Chondrocyte (in vitro differentiated cells): ENCODE results near the gene TRAK1. TPM values are rescaled to one million over a fixed set of nuclear protein-coding genes. Genes with fewer than 3 reads are reported as not detected.

Experiments
- DNase-seq: peaks from one replicate; pipeline ENCODE4 v3.0.0; 2021; ENCODE audit warnings: mixed read lengths, low spot score
- H3K27ac Mint-ChIP-seq: one replicate; pipeline ENCODE4 v1.8.0; 2021; ENCODE audit warnings: mild to moderate bottlenecking, moderate library complexity, mixed read lengths; ENCODE audit not compliant: unreplicated experiment
- H3K27me3 Mint-ChIP-seq: 2 replicates; pipeline ENCODE4 v1.8.0; 2021; ENCODE audit warnings: low read depth, mixed read lengths
- H3K36me3 Mint-ChIP-seq: 2 replicates; pipeline ENCODE4 v1.8.0; 2021; ENCODE audit warnings: low read depth, mixed read lengths
- H3K4me1 Mint-ChIP-seq: 2 replicates; pipeline ENCODE4 v1.8.0; 2021; ENCODE audit warnings: low read depth, mild to moderate bottlenecking, mixed read lengths
- H3K4me3 Mint-ChIP-seq: one replicate; pipeline ENCODE4 v1.8.0; 2021; ENCODE audit warnings: mild to moderate bottlenecking, moderate library complexity, mixed read lengths; ENCODE audit not compliant: unreplicated experiment
- H3K9me3 Mint-ChIP-seq: 2 replicates; pipeline ENCODE4 v1.8.0; 2021; ENCODE audit warnings: low read depth, mixed read lengths
- total RNA-seq: library from RNA; stranded (reverse); gene quantifications from 3 replicates; pipeline ENCODE4 v1.2.1, GENCODE V29; 2021
- TF ChIP-seq, protein P1 (sequence below): fragments of 200-600 bp; sonication (generic); IDR thresholded peaks from 2 replicates; pipeline ENCODE4 v1.5.0; 2021; ENCODE audit warnings: antibody characterized with exemption, mild to moderate bottlenecking, moderate library complexity

The TRAK1 gene
- total RNA-seq, 1 donor from 2014 or later = 53.7 TPM

DNA sequence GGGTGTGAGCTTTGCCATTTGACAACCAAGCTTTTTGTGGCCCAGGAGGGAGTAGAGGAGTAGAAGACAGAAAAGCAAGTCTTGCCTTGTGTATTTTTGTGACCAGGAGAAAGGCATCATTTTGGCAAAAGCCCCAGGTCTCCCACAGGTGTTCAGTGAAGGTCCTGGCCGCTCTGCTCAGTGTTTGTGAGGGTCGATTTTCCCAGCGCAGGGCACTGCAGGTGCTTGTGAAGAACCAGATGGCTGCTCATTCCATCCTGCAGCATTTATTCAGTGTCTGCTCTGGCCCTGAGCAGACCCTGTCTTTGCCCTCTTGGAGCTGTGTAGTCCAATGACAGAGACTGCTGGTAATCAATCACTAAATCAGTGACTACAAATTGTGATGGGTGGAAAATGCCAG, 19.5 kb downstream of the TRAK1 start:
- Mint-ChIP-seq H3K27ac (no peak overlapping the region), H3K9me3 (peaks cover under 1% of the 10 kb centered on the region), H3K36me3 (peaks cover 2% of the 10 kb centered on the region), H3K27me3 (no peaks in the 10 kb centered on the region), H3K4me3 (no peak overlapping the region), H3K4me1 (peaks cover 2% of the 10 kb centered on the region)
- peak; percentile 22 for DNase-seq
- TF ChIP-seq, protein P1, sequence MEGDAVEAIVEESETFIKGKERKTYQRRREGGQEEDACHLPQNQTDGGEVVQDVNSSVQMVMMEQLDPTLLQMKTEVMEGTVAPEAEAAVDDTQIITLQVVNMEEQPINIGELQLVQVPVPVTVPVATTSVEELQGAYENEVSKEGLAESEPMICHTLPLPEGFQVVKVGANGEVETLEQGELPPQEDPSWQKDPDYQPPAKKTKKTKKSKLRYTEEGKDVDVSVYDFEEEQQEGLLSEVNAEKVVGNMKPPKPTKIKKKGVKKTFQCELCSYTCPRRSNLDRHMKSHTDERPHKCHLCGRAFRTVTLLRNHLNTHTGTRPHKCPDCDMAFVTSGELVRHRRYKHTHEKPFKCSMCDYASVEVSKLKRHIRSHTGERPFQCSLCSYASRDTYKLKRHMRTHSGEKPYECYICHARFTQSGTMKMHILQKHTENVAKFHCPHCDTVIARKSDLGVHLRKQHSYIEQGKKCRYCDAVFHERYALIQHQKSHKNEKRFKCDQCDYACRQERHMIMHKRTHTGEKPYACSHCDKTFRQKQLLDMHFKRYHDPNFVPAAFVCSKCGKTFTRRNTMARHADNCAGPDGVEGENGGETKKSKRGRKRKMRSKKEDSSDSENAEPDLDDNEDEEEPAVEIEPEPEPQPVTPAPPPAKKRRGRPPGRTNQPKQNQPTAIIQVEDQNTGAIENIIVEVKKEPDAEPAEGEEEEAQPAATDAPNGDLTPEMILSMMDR = no peak

DNA sequence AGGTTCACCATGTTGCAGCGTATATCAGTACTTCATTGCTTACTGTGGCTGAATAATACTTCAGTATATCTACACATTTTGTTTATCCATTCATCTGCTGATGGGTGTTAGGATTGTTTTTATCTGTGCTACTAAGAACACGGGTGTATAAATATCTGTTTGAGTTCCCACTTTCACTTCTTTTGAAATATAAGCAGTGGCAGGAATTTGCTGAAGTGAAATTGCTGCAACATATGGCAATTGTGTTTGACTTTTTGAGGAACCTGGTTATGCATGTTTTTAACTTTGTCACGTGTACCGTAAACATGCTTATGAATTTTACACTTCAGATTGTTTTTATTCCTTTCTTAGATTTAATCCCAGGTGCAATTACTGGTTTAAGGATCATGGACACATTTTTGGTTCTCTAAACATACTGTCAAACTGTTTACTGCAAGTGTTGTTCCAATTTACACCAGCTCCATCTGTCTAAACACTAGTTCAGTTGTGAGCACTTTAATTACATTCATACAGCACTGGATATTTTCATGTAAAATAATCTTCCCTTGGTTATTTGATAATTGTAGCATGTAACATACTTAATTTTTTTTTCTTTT, 23.1 kb downstream of the TRAK1 start:
- Mint-ChIP-seq H3K4me3 (no peak overlapping the region), H3K36me3 (no peaks in the 10 kb centered on the region), H3K9me3 (no peaks in the 10 kb centered on the region), H3K27me3 (no peaks in the 10 kb centered on the region), H3K27ac (no peak overlapping the region), H3K4me1 (peaks cover 34% of the 10 kb centered on the region)
- DNase-seq = no peak
- TF ChIP-seq, protein P1 = no peak

DNA sequence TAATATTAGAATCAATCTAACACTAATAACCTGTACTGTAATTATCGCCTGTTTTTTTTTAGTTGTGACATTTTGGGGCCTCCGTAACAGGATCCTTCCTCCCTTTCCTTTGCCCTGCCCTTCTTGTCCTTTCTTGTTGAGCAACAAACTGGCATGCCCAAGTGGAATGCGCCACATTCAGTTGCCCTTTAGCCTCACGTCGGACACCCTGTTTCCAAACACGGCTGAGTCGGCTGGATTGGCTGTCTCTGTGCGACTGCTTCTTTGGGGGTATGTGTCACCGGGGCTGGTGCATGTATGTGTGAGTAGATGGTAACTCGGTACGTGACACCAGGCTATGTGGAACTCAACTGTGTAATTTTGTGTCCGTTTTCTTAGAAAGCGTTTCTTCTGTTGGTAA, 24.1 kb downstream of the TRAK1 start:
- Mint-ChIP-seq H3K4me3 (no peak overlapping the region), H3K27me3 (no peaks in the 10 kb centered on the region), H3K36me3 (no peaks in the 10 kb centered on the region), H3K27ac (no peak overlapping the region), H3K4me1 (peaks cover 42% of the 10 kb centered on the region), H3K9me3 (no peaks in the 10 kb centered on the region)
- no peak for DNase-seq
- TF ChIP-seq, protein P1 = no peak

DNA sequence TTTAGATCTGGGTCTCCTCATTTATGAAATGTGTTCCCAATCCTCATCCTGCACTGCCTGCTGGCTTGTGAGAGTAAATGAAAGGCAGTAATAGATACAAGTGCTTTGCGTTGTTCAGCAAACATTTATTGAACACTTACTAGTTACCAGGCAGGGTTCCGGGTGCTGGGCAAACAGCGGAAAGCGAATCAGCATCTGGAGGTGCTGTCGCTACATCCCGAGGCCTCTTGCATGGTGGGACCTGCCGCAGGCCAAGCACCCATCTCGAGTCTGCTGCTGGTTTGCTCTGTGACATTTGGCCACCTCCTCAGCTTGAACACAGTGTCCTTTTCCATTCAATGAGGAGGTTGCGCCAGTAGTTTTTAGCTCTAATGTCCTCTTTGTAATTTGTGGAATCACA, 24.8 kb downstream of the TRAK1 start:
- Mint-ChIP-seq H3K27ac (no peak overlapping the region), H3K36me3 (no peaks in the 10 kb centered on the region), H3K27me3 (no peaks in the 10 kb centered on the region), H3K4me3 (no peak overlapping the region), H3K4me1 (peaks cover 49% of the 10 kb centered on the region), H3K9me3 (no peaks in the 10 kb centered on the region)
- DNase-seq = peak; percentile 69
- TF ChIP-seq, protein P1 = no peak

DNA sequence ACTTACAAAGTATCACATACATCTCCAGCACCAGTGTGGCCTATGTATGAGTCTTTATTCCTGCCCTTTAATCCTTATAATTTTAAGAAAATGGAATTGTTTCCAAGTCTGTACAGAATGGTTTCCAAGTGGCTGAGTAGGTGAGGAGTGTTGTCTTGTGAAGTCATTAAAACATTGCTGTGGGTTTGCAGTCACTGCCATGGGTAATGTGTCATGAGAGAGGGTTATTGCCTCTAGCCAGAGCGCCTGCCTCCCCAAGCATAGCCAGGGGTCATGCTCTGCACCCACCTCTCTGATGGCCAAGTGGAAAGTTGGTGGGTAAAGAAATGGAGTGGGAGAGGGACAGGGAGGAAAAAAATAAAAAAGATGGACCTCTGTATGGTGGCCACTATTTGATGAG, 25.3 kb downstream of the TRAK1 start:
- TF ChIP-seq, protein P1 = no peak
- Mint-ChIP-seq H3K27me3 (no peaks in the 10 kb centered on the region), H3K27ac (peak overlapping the region; percentile 93), H3K4me3 (no peak overlapping the region), H3K4me1 (peaks cover 49% of the 10 kb centered on the region), H3K9me3 (no peaks in the 10 kb centered on the region), H3K36me3 (no peaks in the 10 kb centered on the region)
- DNase-seq = no peak
